ENCODE data around the gene PLP2.

- TF ChIP-seq POLR2A (IDR thresholded peaks at IDR 0.05): no peak
- no peak for TF ChIP-seq CTCF (IDR thresholded peaks at IDR 0.05)
Observed at GRCh38 chrX:49137492-49137891, 34.2 kb upstream of the PLP2 start.
